ENCODE measurements around the gene DSCAM.

The DSCAM gene

DNA sequence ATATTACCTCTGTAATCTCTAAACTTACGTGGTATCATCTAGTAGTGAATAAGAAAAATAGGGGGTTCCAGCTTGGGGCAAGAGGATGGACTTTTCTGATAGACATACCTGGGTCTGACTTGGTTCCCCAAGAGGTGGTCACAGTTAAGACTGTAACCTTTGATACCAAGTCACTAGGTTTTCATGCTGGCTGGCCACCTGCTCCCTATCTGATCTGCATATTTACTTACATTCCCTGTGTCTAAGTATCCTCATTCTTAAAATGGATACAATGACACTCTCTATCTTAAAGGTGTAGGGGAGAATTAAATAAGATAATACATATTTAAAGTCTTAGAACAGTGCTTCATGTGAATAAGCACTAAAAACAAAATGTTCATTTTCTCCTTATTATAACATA, 312.1 kb downstream of the DSCAM start:
- no peak for DNase-seq

DNA sequence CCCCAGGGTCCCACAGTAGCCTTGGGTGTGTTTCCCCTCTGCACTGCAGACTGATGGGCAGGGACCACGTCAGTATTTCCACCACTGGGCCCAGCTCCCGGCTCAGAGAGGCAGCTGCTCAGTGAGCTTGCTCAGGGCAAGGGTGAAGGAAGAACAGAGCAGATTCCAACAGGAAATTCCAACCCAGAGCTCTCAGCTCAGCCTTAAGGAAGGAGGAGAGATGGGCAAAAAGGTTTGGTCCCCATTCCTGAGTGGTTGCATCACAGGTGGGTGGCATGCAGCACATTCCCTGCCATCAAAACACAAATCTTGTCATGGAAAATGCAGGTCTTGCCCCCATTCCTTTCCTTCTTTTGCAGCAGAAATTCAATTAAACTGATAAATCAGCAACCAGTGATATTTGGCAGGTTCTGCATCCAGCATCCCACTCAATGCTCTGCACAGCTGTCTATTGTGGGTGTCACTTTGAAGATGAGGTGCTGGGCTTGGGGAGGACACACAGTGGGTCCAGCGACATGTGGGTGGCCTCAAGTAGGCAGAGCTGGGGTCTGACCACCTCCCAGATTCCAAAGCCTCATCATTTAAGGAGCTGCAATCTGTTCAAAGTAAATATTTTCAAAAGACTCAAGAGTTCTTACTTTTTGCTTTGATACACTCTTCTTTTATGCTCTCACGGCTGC, 315.4 kb downstream of the DSCAM start:
- no peak for DNase-seq

DNA sequence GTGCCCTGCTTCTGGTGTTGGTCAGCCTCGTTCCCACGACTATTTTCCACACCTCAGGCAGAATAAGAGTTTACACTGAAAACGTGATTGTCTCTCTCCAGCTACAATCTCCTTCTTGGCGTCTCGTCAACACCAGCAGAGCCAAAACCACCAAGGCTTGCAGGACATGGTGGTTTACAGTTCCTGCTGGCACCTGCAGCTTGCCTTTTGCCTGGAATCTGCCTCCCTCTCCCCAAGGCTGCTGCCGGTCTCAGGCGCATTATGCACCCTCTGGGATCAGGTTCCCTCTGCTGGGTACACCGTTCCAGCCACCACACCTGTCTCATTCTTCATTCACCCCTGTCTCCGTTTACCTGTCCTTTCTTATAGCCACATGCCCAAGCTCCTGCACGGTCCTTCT, 315.9 kb downstream of the DSCAM start:
- DNase-seq, result no peak

DNA sequence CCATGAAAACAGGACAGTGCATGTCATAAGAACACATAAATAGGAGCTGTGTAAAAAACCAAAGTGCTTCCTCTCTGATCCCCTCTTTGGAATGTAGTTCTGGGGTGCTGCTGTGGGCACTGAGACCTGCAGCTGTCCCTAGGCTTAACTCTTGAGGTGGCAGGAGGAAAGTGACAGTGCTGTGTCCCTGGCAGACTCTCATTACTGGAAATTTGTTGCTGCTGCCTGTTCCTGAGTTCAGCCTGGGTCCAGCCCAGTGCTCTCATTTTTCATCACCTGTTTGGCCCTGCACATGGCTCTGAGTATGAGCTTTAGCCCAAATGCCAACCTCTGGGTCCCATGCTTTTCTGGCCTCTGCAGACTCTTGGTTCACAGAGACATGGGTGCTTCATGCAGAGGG, 329.3 kb downstream of the DSCAM start:
- DNase-seq, result no peak

DNA sequence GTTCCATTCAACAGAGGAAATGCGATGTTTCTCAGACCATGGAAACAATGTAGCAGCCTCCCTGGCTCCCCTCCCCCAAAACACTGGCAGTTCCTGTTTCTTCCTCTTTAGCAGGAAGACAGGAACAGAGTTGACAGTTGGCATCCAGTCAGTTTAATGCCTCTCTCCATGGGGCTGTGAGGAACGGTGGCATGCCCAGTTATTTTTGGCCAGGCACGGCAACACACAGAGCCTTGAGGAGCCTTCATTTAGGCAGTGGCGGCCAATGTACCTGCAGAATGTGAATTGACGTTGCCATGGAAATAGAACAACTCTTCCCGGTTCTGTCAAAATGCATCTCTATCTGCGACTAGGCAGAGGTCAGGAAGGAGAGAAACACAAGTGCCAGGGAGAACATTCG, 330.6 kb downstream of the DSCAM start:
- DNase-seq, result peak in 2 of 3 experiments; percentile 52 to 80

DNA sequence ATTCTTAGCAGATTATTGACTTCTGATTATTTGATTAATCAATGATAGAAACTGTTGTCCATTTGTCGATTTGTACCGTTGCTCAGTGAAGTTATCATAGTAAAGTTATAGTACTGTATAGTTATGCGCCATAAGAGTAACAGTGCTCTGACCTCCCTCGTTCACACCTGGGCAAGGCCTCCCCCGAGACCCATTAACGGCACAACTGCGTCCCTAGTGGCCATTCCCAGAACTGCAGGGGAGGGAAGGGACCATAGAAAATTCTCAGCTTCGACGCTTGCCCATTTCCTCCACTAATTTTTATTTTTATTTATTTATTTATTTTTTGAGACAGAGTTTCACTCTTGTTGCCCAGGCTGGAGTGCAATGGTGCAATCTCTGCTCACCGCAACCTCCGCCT, 334.4 kb downstream of the DSCAM start:
- peak in 1 of 3 experiments; percentile 11 for DNase-seq

DNA sequence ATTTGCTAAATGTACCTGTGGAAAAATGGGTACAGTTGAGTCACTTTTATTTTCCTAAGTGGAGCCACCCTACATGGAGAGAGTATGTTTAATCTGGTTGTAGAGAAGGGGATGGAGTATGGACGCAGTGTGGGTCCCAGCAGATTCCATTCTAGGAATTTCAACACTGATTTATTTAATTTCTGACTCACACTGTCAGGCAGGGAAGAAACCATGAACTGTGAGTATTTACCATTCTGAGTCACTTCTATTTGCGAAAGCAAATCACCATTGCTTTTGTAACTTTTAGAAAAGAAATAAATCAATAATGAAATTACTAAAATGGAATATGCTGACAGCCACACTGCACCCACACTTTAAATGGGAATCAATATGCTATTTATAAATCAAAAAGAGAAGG, 339.0 kb downstream of the DSCAM start:
- no peak for DNase-seq

DNA sequence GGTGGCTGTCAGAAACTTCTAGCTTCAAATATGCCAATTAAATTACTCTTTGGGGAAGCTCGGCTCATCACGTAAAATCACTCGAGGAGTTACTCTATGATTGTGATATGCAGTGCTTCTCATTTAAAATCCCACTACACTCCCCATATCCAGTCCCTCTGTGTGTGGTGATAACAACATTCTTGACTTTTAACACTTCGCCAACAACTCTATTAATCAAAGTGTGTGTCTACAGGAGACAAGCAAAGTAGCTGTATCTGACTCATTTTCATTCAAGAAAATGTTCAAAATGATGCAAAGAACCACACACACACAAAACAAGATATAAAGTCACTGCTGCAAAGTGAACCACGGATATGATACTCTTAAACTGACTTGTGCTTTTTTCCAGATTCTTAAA, 341.3 kb downstream of the DSCAM start:
- DNase-seq, result peak in 1 of 3 experiments; percentile 47

DNA sequence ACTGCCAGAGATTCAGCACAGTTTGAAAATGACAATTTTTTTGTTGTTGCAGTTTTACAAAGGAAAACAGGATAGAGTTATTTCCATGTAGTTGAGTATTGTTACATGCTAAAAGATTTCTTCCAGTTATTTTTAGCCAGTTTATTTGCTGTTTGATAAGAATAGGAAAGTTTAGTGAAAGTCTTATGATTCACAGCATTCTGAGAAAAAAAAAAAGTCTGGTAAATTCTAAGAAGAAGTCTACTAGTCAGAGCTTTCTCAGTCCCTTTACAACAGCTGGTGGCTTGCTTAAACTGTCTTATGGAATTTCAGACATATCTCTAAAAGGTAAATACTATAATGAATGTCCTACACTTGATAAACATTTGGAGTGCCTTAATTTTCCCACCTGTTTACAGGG, 341.7 kb downstream of the DSCAM start:
- DNase-seq, result no peak

DNA sequence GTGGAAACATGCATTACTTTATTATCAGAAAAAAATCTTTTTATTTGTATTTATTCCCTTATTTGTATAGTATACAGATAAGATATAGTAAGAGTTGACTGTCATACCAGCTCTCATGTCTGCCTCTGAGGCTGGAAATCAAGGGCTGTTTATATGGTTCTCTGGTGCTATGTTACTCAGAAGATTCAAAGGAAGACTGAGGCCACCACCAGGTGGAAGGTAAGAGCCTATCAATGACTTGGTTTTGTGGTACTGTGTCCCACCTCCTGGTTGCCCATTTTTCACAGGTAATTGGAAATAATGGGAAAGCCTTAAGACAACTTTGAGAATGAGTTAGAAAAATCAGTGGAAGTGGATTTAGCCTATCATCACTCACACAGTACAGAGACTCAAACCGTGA, 342.1 kb downstream of the DSCAM start:
- no peak for DNase-seq

DNA sequence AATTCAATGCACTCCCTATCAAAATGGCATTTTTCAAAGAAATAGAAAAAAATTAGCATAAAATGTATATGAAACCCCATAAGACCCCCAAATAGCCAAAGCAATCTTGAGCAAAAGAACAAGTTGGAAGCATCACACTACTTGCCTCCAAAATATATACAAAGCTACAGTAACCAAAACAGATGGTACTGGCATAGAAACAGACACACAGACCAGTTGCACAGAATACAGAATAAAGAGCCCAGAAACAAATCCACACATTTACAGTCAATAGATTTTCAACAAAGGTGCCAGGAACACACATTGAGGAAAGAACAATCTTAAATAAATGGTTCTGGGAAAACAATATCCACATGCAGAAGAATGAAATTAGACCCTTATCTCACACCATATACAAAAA, 350.8 kb downstream of the DSCAM start:
- no peak for DNase-seq

DNA sequence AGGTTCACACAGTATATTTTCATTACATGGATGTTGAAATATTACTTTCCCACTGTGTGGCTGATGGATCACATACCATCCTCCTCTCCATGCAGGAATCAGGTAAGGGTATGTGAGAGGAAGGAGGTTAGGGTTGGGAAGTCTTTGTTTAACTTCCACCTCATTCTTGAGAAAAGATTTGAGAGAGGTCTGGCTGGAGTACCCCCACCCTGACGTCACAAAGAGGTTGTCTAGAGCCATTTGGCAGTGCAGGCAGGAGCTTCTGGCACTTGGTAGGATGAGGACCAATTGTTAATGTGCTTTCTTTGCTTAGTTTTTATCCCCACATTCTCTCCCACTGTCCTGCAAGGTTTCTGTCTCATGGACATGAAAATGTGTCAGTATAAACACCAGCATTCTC, 356.6 kb downstream of the DSCAM start:
- DNase-seq, result no peak

DNA sequence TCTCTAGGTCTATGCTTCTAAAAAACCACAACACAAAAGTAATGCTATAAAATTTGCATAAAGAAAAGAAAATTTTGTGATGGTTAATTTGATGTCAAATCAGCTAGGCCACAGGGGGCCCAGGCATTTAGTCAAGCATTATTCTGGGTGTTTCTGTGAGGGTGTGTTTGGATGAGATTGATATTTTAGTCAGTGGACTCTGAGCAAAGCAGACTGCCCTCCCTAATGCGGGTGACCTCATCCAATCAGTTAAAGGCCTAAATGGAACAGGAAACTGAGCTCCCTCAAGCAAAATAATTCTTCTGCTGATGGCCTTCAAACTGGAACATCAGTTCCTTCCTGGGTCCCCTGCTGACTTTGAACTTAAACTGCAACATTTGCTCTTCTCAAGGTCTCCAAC, 358.0 kb downstream of the DSCAM start:
- DNase-seq, result no peak

DNA sequence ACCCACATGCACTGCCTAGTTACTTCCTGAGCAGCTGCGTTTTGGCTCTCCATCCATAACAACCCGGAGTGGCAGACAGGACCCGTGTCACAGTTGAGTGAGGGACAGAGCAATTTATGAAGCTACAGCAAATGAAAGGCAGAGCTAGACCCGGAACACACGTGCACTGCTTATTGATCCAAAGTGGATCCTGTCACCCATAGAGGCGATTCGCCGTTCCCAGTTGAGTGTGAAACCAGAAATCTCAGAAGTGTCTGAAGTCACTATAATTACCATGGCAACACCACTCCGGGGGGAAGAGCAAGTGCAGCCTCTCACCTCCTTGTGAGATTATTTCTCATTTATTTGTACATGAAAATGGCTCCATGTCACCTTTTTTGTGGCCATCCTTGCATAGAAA, 365.2 kb downstream of the DSCAM start:
- peak in 2 of 3 experiments; percentile 27 to 55 for DNase-seq

DNA sequence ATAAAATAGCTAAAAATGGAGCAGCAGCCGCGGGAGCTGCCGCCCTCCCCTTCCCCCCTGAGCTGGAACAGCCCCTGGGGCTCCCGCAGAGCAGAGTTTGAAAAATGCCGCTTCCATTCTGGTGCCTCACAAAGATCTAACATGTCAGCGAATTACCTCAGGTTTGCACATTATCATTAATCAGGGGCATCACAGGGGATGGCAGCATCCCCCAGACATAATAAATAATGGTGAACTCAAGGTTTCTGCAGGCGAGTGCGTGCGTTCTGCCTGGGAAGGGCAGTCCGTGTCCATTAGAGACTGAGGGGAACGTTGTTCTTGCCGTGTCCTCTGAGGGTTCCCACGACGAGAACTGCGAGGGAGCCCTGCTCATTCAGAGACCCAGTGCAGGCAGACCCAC, 372.4 kb downstream of the DSCAM start:
- no peak for DNase-seq

DNA sequence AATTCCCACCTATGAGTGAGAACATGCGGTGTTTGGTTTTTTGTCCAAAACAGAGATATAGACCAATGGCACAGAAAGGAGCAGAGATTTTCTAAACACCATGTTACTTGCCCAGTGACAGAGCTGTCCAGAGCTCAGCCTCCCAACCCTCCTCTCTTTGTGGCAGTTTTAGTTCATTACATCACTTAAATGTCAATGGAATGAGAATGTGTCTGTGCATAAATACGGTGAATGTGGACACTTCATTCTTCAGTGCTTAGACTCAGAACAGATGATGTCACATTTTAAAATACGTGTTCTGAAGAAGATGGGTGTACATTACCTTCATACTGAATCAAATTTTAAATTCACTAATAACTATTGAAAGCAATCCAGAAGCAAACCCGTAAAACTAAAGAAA, 374.9 kb downstream of the DSCAM start:
- no peak for DNase-seq

DNA sequence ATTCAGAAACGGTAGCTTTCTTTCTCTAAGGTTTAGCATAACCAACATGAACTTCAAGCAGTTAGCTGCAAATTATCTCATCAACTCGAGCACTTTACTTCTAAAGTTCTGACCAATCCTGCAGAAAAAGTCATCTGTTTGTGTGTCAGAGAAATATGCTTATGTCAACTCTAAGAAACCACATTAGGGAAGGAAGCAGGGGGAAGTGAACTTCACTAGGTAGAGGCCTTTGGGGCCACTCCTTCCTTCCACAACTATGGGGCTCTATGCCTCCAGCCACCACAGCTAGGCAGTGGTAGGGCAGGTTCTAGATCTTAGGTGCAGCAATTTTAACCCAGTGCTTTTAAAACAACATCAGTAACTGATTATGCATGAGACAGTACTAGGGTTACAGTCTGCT, 375.9 kb downstream of the DSCAM start:
- DNase-seq, result no peak

DNA sequence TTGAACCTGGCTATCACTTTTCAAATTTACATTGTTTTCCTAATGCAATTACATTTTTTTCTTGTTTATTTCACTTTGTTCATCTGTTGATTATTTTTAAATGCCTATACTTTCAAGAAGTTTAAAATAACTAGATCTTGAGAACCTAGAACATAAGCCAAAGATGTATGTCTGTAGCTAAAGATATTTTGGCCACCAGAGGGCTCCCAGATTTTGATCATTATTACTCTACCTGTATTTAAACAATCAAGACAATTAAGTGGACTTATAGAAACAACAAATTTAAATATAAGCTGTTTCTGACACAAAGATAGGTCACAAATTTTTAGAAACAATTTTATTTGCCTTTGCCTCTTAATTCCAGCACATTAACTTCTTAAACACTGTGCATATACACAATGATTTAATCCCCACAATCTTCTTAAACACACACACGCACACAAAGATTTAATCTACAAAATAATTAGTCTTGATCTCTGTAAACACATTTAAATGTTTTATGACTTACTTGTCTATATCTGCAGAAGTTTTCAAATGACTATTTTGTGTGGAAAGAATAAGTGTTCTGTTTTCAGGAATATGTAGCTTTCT, 380.0 kb downstream of the DSCAM start:
- DNase-seq, result peak; percentile 41 to 81 (median 58)

DNA sequence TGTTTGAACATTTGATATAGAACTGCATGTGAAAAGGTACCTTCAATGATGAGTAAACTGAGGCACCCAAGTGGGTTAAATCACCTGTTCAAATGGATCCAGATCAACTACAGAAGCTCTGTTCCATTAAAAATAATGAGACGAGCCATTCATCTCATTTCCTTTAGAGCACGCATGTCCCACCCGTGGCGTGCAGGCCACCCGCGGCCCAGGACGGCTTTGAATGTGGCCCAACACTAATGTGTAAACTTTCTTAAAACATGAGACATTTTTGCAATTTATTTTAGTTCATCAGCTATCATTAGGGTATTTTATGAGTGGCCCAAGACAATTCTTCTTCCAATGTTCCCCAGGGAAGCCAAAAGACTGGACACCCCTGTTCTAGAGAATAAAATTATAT, 381.6 kb downstream of the DSCAM start:
- no peak for DNase-seq

DNA sequence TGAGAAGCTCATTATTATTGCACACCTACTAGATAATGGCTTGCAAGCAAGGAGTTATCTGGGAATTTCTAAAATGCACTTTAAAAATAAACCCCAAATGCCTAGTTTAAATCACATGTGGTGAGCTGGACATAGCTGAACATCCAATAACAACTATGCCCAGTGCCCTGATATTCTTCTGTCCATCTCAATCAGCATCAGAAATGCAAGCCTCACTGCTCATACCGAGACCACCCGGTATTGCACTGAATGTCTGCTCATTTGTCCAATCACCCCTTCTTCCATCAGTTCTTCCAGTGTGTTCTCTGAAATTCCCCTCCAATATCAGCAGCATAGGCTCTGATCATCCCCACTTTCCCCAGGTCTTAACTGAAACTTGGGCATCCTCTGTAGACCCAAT, 383.8 kb downstream of the DSCAM start:
- DNase-seq, result no peak

DNA sequence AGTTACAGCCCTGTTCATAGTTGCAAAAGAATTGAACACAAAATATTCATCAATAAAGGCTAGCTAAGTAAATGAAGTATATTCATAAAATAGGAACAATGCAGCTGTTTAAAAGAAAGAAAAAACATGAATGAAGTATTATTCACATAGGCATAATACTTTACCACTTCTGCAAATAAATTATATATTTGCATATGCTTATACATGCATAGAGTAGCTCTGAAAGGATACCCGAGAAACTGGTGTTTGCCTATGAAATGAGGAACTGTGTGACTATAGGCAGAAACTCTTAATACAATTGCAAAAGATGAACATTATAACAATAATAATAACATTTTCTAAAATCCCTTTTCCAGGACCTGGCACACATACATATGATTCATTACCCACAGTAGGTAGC, 385.9 kb downstream of the DSCAM start:
- DNase-seq, result no peak

DNA sequence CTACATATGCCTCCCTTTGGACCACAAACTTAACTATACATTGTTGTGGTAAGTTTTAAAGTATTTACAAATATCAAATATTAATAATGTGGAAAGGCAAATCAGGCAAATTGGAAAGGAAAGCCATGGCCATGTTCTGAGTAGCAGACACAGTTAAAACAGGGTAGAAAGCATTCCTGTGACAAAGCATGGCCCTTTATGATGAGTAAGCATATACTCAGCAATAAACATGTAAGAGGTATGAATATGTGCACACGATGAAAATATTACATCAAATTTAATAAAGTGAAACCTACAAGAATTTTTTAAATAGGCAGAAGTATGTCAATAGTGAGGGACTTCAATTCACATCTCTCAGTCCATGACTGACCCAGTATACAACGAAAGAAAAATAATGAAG, 389.2 kb downstream of the DSCAM start:
- DNase-seq, result no peak

DNA sequence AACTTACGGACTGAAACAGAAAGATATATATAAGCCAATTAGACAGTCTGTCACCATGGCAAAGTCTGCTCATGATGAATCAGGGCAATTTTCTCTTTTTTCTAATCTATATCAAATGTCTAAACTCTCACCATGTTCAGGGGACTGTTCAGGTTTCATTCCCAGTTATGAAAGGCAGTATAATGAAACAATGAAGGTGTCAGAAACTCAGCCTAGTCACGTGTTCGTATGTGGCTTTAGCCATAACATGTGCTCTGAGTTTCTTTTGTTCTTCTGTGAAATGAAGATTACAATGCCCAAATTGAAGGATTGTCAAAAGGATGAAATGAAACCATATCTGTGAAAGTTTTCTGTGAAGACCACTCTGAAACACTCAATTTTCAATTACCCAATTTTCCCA, 392.9 kb downstream of the DSCAM start:
- DNase-seq, result no peak

DNA sequence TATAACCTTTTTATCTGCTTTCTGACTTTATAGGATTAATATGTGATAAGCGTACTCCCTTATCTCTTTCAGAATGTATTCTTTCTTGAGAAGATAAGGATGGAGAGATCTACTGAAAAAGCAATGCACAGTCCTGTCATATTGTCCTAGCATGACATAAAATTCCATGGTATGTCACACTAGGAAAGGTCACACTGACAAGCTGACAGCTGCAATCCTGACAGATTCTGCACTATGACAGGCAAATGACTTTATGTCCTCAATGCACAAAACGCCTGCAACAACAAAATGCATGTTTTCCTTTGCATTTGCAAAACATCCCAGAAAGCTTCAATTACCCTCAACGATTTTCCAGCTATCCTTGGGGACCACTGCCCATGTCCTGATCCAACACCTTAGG, 393.8 kb downstream of the DSCAM start:
- DNase-seq, result no peak

DNA sequence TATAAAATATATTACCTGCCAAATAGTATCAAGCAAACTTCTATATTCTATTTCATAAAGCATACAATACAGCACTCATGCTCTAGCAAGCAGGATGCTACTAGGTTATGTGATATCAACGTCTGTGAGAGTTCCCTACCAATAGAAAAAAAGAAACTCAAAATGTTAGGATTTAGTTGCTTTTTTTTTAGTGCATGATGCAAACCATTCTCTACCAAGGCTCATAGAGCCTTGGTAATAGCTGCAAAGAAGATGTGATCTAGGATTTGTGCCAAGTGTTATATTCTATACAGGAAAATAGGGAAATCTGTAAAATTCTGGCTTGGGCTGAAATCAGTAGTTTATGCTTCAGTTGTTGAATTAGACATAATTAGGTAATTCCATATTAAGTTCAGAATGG, 394.4 kb downstream of the DSCAM start:
- no peak for DNase-seq

All from NCI-H1417 (cell line).